CD8-positive, alpha-beta memory T cell (primary cell): ENCODE data around the gene NDUFS7. TPM values are rescaled to one million over a fixed set of nuclear protein-coding genes. Genes with fewer than 3 reads are reported as not detected.
A peak's percentile ranks its signal among the peaks of the same experiment; 100 is the strongest.

ENCODE experiments used
- CTCF ChIA-PET: fragments of 350-600 bp; sonication (Branson Sonifier 250); formaldehyde crosslinking; loops from one replicate; lab custom pipeline; 2021; ENCODE audit warnings: antibody characterized with exemption; lab: Charles Lee
- POLR2A ChIA-PET: fragments of 350-600 bp; sonication (Branson Sonifier 250); formaldehyde crosslinking; loops from one replicate; lab custom pipeline; 2021; ENCODE audit warnings: antibody characterized with exemption; lab: Charles Lee
- DNase-seq, 5 donors: peaks; one replicate each; pipeline versions ENCODE4 v3.0.0 to v3.0.0-alpha.2; 2020 to 2022; ENCODE audit warnings: mixed read lengths in 1 of 5
- H3K27ac ChIP-seq: one replicate; pipeline ENCODE4 v1.7.0; 2013; ENCODE audit warnings: low read depth, mild to moderate bottlenecking, low read length, moderate library complexity
- H3K27me3 ChIP-seq: 2 replicates; pipeline ENCODE4 v1.7.0; 2013; ENCODE audit warnings: low read length, mild to moderate bottlenecking; ENCODE audit not compliant: insufficient read depth, poor library complexity, severe bottlenecking
- H3K36me3 ChIP-seq: 2 replicates; pipeline ENCODE4 v1.7.0; 2013; ENCODE audit warnings: mild to moderate bottlenecking, low read length, moderate library complexity; ENCODE audit not compliant: insufficient read depth
- H3K4me1 ChIP-seq: 2 replicates; pipeline ENCODE4 v1.7.0; 2013; ENCODE audit warnings: mild to moderate bottlenecking, low read length, moderate library complexity; ENCODE audit not compliant: insufficient read depth
- H3K4me3 ChIP-seq: 2 replicates; pipeline ENCODE4 v1.7.0; 2013; ENCODE audit warnings: mild to moderate bottlenecking, low read length
- H3K9me3 ChIP-seq: 2 replicates; pipeline ENCODE4 v1.7.0; 2013; ENCODE audit warnings: mild to moderate bottlenecking, low read length
- H3K27ac Mint-ChIP-seq, 8 donors: one replicate each; pipeline ENCODE4 v1.8.0; 2020 to 2021; ENCODE audit warnings: mixed read lengths in 8 of 8, mild to moderate bottlenecking in 6 of 8, inconsistent platforms in 3 of 8, moderate library complexity in 3 of 8
- H3K27me3 Mint-ChIP-seq, 2 donors: one replicate each; pipeline ENCODE4 v1.8.0; 2020 to 2021; ENCODE audit warnings: mixed read lengths in 2 of 2, mild to moderate bottlenecking in 1 of 2, moderate library complexity in 1 of 2
- H3K36me3 Mint-ChIP-seq, 3 donors: one replicate each; pipeline ENCODE4 v1.8.0; 2020 to 2021; ENCODE audit warnings: mixed read lengths in 3 of 3, inconsistent platforms in 1 of 3, mild to moderate bottlenecking in 1 of 3
- H3K4me1 Mint-ChIP-seq, 3 donors: one replicate each; pipeline ENCODE4 v1.8.0; 2020 to 2021; ENCODE audit warnings: mixed read lengths in 3 of 3, inconsistent platforms in 1 of 3, mild to moderate bottlenecking in 1 of 3
- H3K4me3 Mint-ChIP-seq, 7 donors: one replicate each; pipeline ENCODE4 v1.8.0; 2020 to 2021; ENCODE audit warnings: mixed read lengths in 7 of 7, mild to moderate bottlenecking in 6 of 7, moderate library complexity in 4 of 7, inconsistent platforms in 2 of 7
- H3K9me3 Mint-ChIP-seq, 5 donors: one replicate each; pipeline ENCODE4 v1.8.0; 2020 to 2022; ENCODE audit warnings: mixed read lengths in 5 of 5, mild to moderate bottlenecking in 3 of 5, moderate library complexity in 2 of 5, inconsistent platforms in 1 of 5
- polyA plus RNA-seq: library from polyadenylated mRNA; unstranded; fragments of 300-500 nt; fragmentation: Illumina TruSeq; gene quantifications from one replicate; pipeline ENCODE4 v1.2.3, GENCODE V29; 2021
- total RNA-seq, 2 experiments: library from RNA; stranded (reverse); gene quantifications; one replicate each; pipeline ENCODE4 v1.2.3, GENCODE V29; 2021

NDUFS7 gene
- total and polyA plus RNA-seq, 3 experiments from 2014 or later = 102 to 207 (median 104) TPM

- POLR2A ChIA-PET = no interaction called here
Observed at GRCh38 chr19:1434040-1434366, 50.3 kb downstream of the NDUFS7 start.

GRCh38 chr19:1434577-1435060, 50.9 kb downstream of the NDUFS7 start:
- Histone ChIP-seq H3K36me3 (peaks cover 11% of the 10 kb centered on the region), H3K4me1 (peaks cover 13% of the 10 kb centered on the region), H3K27me3 (no peaks in the 10 kb centered on the region), H3K9me3 (no peaks in the 10 kb centered on the region), H3K27ac (no peak overlapping the region), H3K4me3 (no peak overlapping the region)
- no peaks in the 10 kb centered on the region for H3K9me3 Mint-ChIP-seq
- H3K27ac Mint-ChIP-seq = no peak overlapping the region
- H3K36me3 Mint-ChIP-seq = peaks cover 0 to 61% (median 4%) of the 10 kb centered on the region in 3 donors
- H3K4me1 Mint-ChIP-seq = peaks cover 11 to 18% (median 15%) of the 10 kb centered on the region in 3 donors
- CTCF ChIA-PET = interaction anchor here (1.1 kb wide), 1 partner anchor 9 kb away, joined by 3 read pairs; no protein-coding TSS in a partner anchor
- DNase-seq = no peak
- POLR2A ChIA-PET = no interaction called here
- no peaks in the 10 kb centered on the region for H3K27me3 Mint-ChIP-seq
- H3K4me3 Mint-ChIP-seq = no peak overlapping the region

More at GRCh38 chr19:1434040-1434366, 50.3 kb downstream of the NDUFS7 start:
- Histone ChIP-seq H3K27ac (no peak overlapping the region), H3K9me3 (no peaks in the 10 kb centered on the region), H3K4me1 (peaks cover 7% of the 10 kb centered on the region), H3K4me3 (no peak overlapping the region), H3K36me3 (peaks cover 15% of the 10 kb centered on the region), H3K27me3 (no peaks in the 10 kb centered on the region)
- Mint-ChIP-seq H3K4me3 (no peak overlapping the region), H3K27ac (no peak overlapping the region), H3K9me3 (no peaks in the 10 kb centered on the region), H3K36me3 (peaks cover 0 to 57% (median 4%) of the 10 kb centered on the region in 3 donors), H3K4me1 (peaks cover 8 to 12% (median 9%) of the 10 kb centered on the region in 3 donors), H3K27me3 (no peaks in the 10 kb centered on the region)
- CTCF ChIA-PET = interaction anchor here (1.1 kb wide), 1 partner anchor 10 kb away, joined by 3 read pairs; no protein-coding TSS in a partner anchor
- no peak for DNase-seq

GRCh38 chr19:1435378-1435989, 51.8 kb downstream of the NDUFS7 start:
- H3K4me3 ChIP-seq = no peak overlapping the region
- no peak for DNase-seq
- Mint-ChIP-seq H3K36me3 (peaks cover 0 to 62% (median 4%) of the 10 kb centered on the region in 3 donors), H3K27me3 (no peaks in the 10 kb centered on the region), H3K4me3 (no peak overlapping the region), H3K4me1 (peaks cover 17 to 26% (median 24%) of the 10 kb centered on the region in 3 donors), H3K27ac (no peak overlapping the region), H3K9me3 (no peaks in the 10 kb centered on the region)
- H3K9me3 ChIP-seq = no peaks in the 10 kb centered on the region
- POLR2A ChIA-PET = interaction anchor here (1.1 kb wide), 1 partner anchor 21 kb away, joined by 5 read pairs; no protein-coding TSS in a partner anchor
- H3K36me3 ChIP-seq = peaks cover 14% of the 10 kb centered on the region
- no peak overlapping the region for H3K27ac ChIP-seq
- H3K27me3 ChIP-seq = no peaks in the 10 kb centered on the region
- CTCF ChIA-PET = no interaction called here
- peaks cover 20% of the 10 kb centered on the region for H3K4me1 ChIP-seq

GRCh38 chr19:1437609-1438008, 53.9 kb downstream of the NDUFS7 start:
- peak overlapping the region; percentile 49 to 100 (median 97) for H3K4me3 Mint-ChIP-seq
- CTCF ChIA-PET = interaction anchor here (0.9 to 2.0 kb wide), 2 partner anchors 28 to 55 kb away, joined by 3 to 8 read pairs; no protein-coding TSS in a partner anchor
- Histone ChIP-seq H3K27ac (no peak overlapping the region), H3K4me1 (peaks cover 27% of the 10 kb centered on the region), H3K9me3 (no peaks in the 10 kb centered on the region), H3K27me3 (no peaks in the 10 kb centered on the region), H3K4me3 (no peak overlapping the region), H3K36me3 (peaks cover 22% of the 10 kb centered on the region)
- peak overlapping the region in 6 of 8 donors; percentile 96 to 100 (median 98) for H3K27ac Mint-ChIP-seq
- POLR2A ChIA-PET = interaction anchor here (0.8 to 1.0 kb wide), 3 partner anchors 17 to 35 kb away, joined by 4 to 7 read pairs (median 4); no protein-coding TSS in a partner anchor
- no peaks in the 10 kb centered on the region for H3K9me3 Mint-ChIP-seq
- peaks cover 3 to 66% (median 6%) of the 10 kb centered on the region in 3 donors for H3K36me3 Mint-ChIP-seq
- no peak for DNase-seq
- peaks cover 23 to 35% (median 30%) of the 10 kb centered on the region in 3 donors for H3K4me1 Mint-ChIP-seq
- no peaks in the 10 kb centered on the region for H3K27me3 Mint-ChIP-seq

- H3K9me3 ChIP-seq = no peaks in the 10 kb centered on the region
- no peaks in the 10 kb centered on the region for H3K27me3 ChIP-seq
- peaks cover 27% of the 10 kb centered on the region for H3K4me1 ChIP-seq
- ChIA-PET CTCF (interaction anchor here (0.9 to 2.0 kb wide), 2 partner anchors 29 to 55 kb away, joined by 3 to 8 read pairs; no protein-coding TSS in a partner anchor), POLR2A (interaction anchor here (0.8 to 1.0 kb wide), 3 partner anchors 16 to 35 kb away, joined by 4 to 7 read pairs (median 4); no protein-coding TSS in a partner anchor)
- H3K27ac Mint-ChIP-seq = peak within 1 kb of the TSS; percentile 96 to 100 (median 98)
- peak within 1 kb of the TSS; percentile 89 for H3K4me3 ChIP-seq
- H3K9me3 Mint-ChIP-seq = no peaks in the 10 kb centered on the region
- H3K4me3 Mint-ChIP-seq = peak within 1 kb of the TSS; percentile 96 to 100 (median 97)
- peak within 1 kb of the TSS; percentile 91 for H3K27ac ChIP-seq
- peaks cover 23 to 35% (median 30%) of the 10 kb centered on the region in 3 donors for H3K4me1 Mint-ChIP-seq
- peaks cover 22% of the 10 kb centered on the region for H3K36me3 ChIP-seq
- peak; percentile 94 to 98 (median 95) for DNase-seq
- peaks cover 3 to 61% (median 6%) of the 10 kb centered on the region in 3 donors for H3K36me3 Mint-ChIP-seq
- no peaks in the 10 kb centered on the region for H3K27me3 Mint-ChIP-seq
Observed at GRCh38 chr19:1438035-1438932, 54.6 kb downstream of the NDUFS7 start, which contains the start of gene RPS15. Gene RPS15 (plus strand): TSS chr19:1438396. CDS start chr19:1438426, 30 bp downstream.

GRCh38 chr19:1438933-1439354, 55.2 kb downstream of the NDUFS7 start:
- Mint-ChIP-seq H3K27me3 (no peaks in the 10 kb centered on the region), H3K36me3 (peaks cover 3 to 60% (median 6%) of the 10 kb centered on the region in 3 donors), H3K4me1 (peaks cover 23 to 35% (median 30%) of the 10 kb centered on the region in 3 donors), H3K4me3 (peak overlapping the region; percentile 96 to 100 (median 97)), H3K27ac (peak overlapping the region; percentile 54 to 99 (median 97)), H3K9me3 (no peaks in the 10 kb centered on the region)
- peak overlapping the region; percentile 91 for H3K27ac ChIP-seq
- CTCF ChIA-PET = interaction anchor here (2.4 kb wide), 1 partner anchor 25 kb away, joined by 5 read pairs; no protein-coding TSS in a partner anchor
- no peaks in the 10 kb centered on the region for H3K27me3 ChIP-seq
- H3K4me1 ChIP-seq = peaks cover 27% of the 10 kb centered on the region
- H3K9me3 ChIP-seq = no peaks in the 10 kb centered on the region
- H3K4me3 ChIP-seq = peak overlapping the region; percentile 89
- peaks cover 22% of the 10 kb centered on the region for H3K36me3 ChIP-seq
- POLR2A ChIA-PET = no interaction called here
- no peak for DNase-seq
